B cell (primary cell): ENCODE data around the gene SLC27A1. TPM values are rescaled to one million over a fixed set of nuclear protein-coding genes. Genes with fewer than 3 reads are reported as not detected.

ENCODE experiments used
- ATAC-seq: fragments of 200-7000 bp; cut with Tn5 transposase; one replicate; pipeline ENCODE4 v1.10.0; 2021; ENCODE audit warnings: low read depth, mild to moderate bottlenecking, moderate number of reproducible peaks, moderate library complexity
- CTCF ChIA-PET: fragments of 350-600 bp; sonication (Branson Sonifier 250); formaldehyde crosslinking; loops from one replicate; lab custom pipeline; 2021; ENCODE audit warnings: antibody characterized with exemption, inconsistent platforms; lab: Charles Lee
- POLR2A ChIA-PET: fragments of 350-600 bp; sonication (Branson Sonifier 250); formaldehyde crosslinking; loops from one replicate; lab custom pipeline; 2021; ENCODE audit warnings: antibody characterized with exemption; lab: Charles Lee
- DNase-seq: peaks from one replicate; pipeline ENCODE4 v3.0.0; 2013
- H2AFZ ChIP-seq: 2 replicates; pipeline ENCODE4 v1.6.1; 2012; ENCODE audit warnings: mild to moderate bottlenecking, low read depth, low read length; ENCODE audit not compliant: insufficient read depth, poor library complexity, severe bottlenecking
- H3K27ac ChIP-seq, 2 donors: 1 replicate in 1 of 2; 2 replicates in 1 of 2; pipeline ENCODE4 v1.5.1; 2012 to 2013; ENCODE audit warnings: low read length in 2 of 2, mild to moderate bottlenecking in 2 of 2, moderate library complexity in 1 of 2
- H3K27me3 ChIP-seq, 4 experiments: fragments of 200-600 bp in 1 of 4; sonication (generic) in 1 of 4; replicated peaks in 1 of 4; 1 replicate in 2 of 4; 2 replicates in 2 of 4; pipeline versions ENCODE4 v1.6.1 to v1.7.0; 2013 to 2016; ENCODE audit warnings: low read length in 3 of 4, mild to moderate bottlenecking in 2 of 4, mixed read lengths in 1 of 4, moderate library complexity in 1 of 4; ENCODE audit not compliant: insufficient read depth in 4 of 4, control insufficient read depth in 3 of 4; ENCODE audit errors: control extremely low read depth in 1 of 4
- H3K36me3 ChIP-seq, 2 experiments: replicated peaks in 1 of 2; 1 replicate in 1 of 2; 2 replicates in 1 of 2; pipeline versions ENCODE4 v1.6.1 to v1.7.1; 2013; ENCODE audit warnings: low read length in 1 of 2; ENCODE audit not compliant: insufficient read depth in 2 of 2, control insufficient read depth in 1 of 2; ENCODE audit errors: control extremely low read depth in 1 of 2, extremely low read depth in 1 of 2
- H3K4me1 ChIP-seq, 2 donors: fragments of 200-600 bp in 1 of 2; sonication (generic) in 1 of 2; 1 replicate in 1 of 2; 2 replicates in 1 of 2; pipeline versions ENCODE4 v1.5.1 to v1.6.1; 2013 to 2017; ENCODE audit warnings: low read length in 2 of 2; ENCODE audit not compliant: control insufficient read depth in 2 of 2, insufficient read depth in 2 of 2
- H3K4me2 ChIP-seq: replicated peaks from 2 replicates; pipeline ENCODE3; 2012; ENCODE audit warnings: mild to moderate bottlenecking, low read depth, low read length; ENCODE audit not compliant: poor library complexity, severe bottlenecking
- H3K4me3 ChIP-seq, 5 experiments: fragments of 200-600 bp in 1 of 5; sonication (generic) in 1 of 5; 1 replicate in 3 of 5; 2 replicates in 2 of 5; pipeline versions ENCODE4 v1.5.1 to v1.7.0; 2011 to 2016; ENCODE audit warnings: low read length in 4 of 5, mild to moderate bottlenecking in 4 of 5, low read depth in 2 of 5, control low read depth in 1 of 5, moderate library complexity in 1 of 5; ENCODE audit not compliant: insufficient read depth in 1 of 5; ENCODE audit errors: control extremely low read depth in 1 of 5, extremely low read depth in 1 of 5
- H3K79me2 ChIP-seq: fragments of 200-600 bp; sonication (generic); one replicate; pipeline ENCODE4 v1.6.0; 2016; ENCODE audit warnings: low read length; ENCODE audit not compliant: control insufficient read depth, insufficient read depth
- H3K9ac ChIP-seq: fragments of 200-600 bp; sonication (generic); 2 replicates; pipeline ENCODE4 v1.6.1; 2017; ENCODE audit warnings: mild to moderate bottlenecking, low read length, moderate library complexity
- H3K9me3 ChIP-seq, 3 donors: one replicate each; pipeline versions ENCODE4 v1.6.1 to v1.7.1; 2013; ENCODE audit warnings: low read length in 2 of 3; ENCODE audit not compliant: control insufficient read depth in 2 of 3, insufficient read depth in 1 of 3; ENCODE audit errors: control extremely low read depth in 1 of 3
- H4K20me1 ChIP-seq: 2 replicates; pipeline ENCODE4 v1.6.0; 2012; ENCODE audit warnings: mild to moderate bottlenecking, low read length; ENCODE audit not compliant: insufficient read depth, control insufficient read depth, poor library complexity, severe bottlenecking
- H3K27ac Mint-ChIP-seq: one replicate; pipeline ENCODE4 v1.8.0; 2021; ENCODE audit warnings: mixed read lengths
- H3K27me3 Mint-ChIP-seq: one replicate; pipeline ENCODE4 v1.8.0; 2021; ENCODE audit warnings: mixed read lengths
- H3K4me1 Mint-ChIP-seq: one replicate; pipeline ENCODE4 v1.8.0; 2021; ENCODE audit warnings: mixed read lengths
- H3K4me3 Mint-ChIP-seq: one replicate; pipeline ENCODE4 v1.8.0; 2021; ENCODE audit warnings: mixed read lengths
- H3K9me3 Mint-ChIP-seq: one replicate; pipeline ENCODE4 v1.8.0; 2022; ENCODE audit warnings: mixed read lengths; ENCODE audit not compliant: insufficient read depth
- EZH2 ChIP-seq: IDR thresholded peaks from 2 replicates; pipeline ENCODE4 v1.6.1; 2012; ENCODE audit warnings: borderline replicate concordance, low read depth, mild to moderate bottlenecking, moderate library complexity, low read length; ENCODE audit not compliant: insufficient read depth, poor library complexity, severe bottlenecking
- WGBS: methylation state at CpG from one replicate; pipeline ENCODE4 v1.1.5; 2013; ENCODE audit warnings: missing lambda C conversion rate; ENCODE audit not compliant: insufficient coverage; 5-methylcytosine and 5-hydroxymethylcytosine counted together
- intact Hi-C: fragments of 100-400 bp; cut with micrococcal nuclease; formaldehyde crosslinking; loops from one replicate; pipeline ENCODE4 v1.10.0; 2022
- polyA plus RNA-seq: library from polyadenylated mRNA; depleted of rRNA; stranded (reverse); fragments of >200 nt; gene quantifications from 2 replicates; pipeline ENCODE4 v1.2.3, GENCODE V29; 2012
- total RNA-seq, 2 donors: library from RNA; stranded (reverse); fragments of 120-200 nt in 1 of 2; gene quantifications; 1 replicate in 1 of 2; 2 replicates in 1 of 2; pipeline versions ENCODE4 v1.2.3 to v1.2.4, GENCODE V29; 2013 to 2022
- TF ChIP-seq, protein P1 (sequence below): fragments of 200-600 bp; IDR thresholded peaks from one replicate; pipeline ENCODE4 v1.8.0; 2022; ENCODE audit warnings: antibody characterized with exemption, mild to moderate bottlenecking

SLC27A1 gene
- total and polyA plus RNA-seq, 2 donors (not counting 1 experiment from before 2014, with no cell fraction given): 5.1 to 9.5 TPM

DNA sequence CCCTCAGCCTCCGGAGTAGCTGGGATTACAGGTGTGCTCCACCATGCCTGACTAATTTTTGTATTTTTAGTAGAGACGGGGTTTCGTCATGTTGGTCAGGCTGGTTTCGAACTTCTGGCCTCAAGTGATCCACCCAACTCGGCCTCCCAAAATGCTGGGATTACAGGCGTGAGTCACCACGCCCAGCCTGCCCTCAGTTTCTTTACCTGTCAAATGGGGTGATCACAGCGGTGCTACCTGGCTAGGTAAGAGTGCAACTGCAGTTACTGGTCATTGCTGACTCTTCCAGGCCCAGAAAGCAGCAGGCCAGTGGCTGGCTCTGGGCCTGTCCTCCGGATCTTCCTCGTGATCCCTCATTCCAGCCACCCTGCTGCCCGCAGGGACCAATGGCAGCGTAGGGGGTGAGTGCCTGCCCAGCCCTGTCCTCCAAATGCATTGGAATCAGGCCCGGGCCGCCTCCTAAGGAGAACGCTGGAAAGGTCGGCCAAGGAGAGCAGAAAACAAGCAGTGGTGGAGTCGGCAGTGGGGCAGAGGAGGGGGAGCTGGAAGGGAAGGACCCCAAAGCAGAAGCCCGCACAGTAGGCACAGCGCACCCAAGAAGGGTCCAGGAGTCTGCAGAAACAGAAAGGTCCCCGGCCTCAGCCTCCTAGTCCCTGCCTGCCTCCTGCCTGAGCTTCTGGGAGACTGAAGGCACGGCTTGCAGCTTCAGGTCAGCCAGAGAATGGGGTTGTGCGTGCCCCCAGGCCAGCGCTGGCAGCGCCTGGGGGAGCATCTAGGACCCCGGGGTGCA, 1.8 kb upstream of the SLC27A1 start:
- Histone ChIP-seq H3K4me3 (peak overlapping the region in 2 of 5 experiments; percentile 76 to 77), H3K4me1 (peaks cover 6 to 22% of the 10 kb centered on the region in 2 donors), H3K79me2 (no peaks in the 10 kb centered on the region), H3K27ac (no peak overlapping the region), H3K4me2 (peak overlapping the region; percentile 82), H2AFZ (peak overlapping the region; percentile 73), H3K9ac (no peak overlapping the region), H3K27me3 (no peaks in the 10 kb centered on the region), H4K20me1 (no peaks in the 10 kb centered on the region), H3K9me3 (no peaks in the 10 kb centered on the region), H3K36me3 (no peaks in the 10 kb centered on the region)
- intact Hi-C loops: loop anchor here (1.0 to 2.0 kb wide), 9 partner anchors 15 to 202 kb away; partner anchors contain the start of genes BABAM1, BST2, COLGALT1 and GTPBP3
- Mint-ChIP-seq H3K9me3 (no peaks in the 10 kb centered on the region), H3K4me1 (peaks cover 28% of the 10 kb centered on the region), H3K4me3 (peak overlapping the region; percentile 92), H3K27ac (peak overlapping the region; percentile 90), H3K27me3 (peaks cover 4% of the 10 kb centered on the region)
- TF ChIP-seq EZH2: no peak
- TF ChIP-seq, protein P1, sequence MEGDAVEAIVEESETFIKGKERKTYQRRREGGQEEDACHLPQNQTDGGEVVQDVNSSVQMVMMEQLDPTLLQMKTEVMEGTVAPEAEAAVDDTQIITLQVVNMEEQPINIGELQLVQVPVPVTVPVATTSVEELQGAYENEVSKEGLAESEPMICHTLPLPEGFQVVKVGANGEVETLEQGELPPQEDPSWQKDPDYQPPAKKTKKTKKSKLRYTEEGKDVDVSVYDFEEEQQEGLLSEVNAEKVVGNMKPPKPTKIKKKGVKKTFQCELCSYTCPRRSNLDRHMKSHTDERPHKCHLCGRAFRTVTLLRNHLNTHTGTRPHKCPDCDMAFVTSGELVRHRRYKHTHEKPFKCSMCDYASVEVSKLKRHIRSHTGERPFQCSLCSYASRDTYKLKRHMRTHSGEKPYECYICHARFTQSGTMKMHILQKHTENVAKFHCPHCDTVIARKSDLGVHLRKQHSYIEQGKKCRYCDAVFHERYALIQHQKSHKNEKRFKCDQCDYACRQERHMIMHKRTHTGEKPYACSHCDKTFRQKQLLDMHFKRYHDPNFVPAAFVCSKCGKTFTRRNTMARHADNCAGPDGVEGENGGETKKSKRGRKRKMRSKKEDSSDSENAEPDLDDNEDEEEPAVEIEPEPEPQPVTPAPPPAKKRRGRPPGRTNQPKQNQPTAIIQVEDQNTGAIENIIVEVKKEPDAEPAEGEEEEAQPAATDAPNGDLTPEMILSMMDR: no peak
- ATAC-seq (no peak), DNase-seq (peak; percentile 32)
- POLR2A ChIA-PET: interaction anchor here (0.6 kb wide), 1 partner anchor 51 kb away, joined by 5 read pairs; no protein-coding TSS in a partner anchor
- CTCF ChIA-PET: interaction anchor here (0.8 to 1.7 kb wide), 3 partner anchors 10 to 123 kb away, joined by 4 read pairs; no protein-coding TSS in a partner anchor
- 79% methylated on average over 25 of the region's 25 CpGs for WGBS

DNA sequence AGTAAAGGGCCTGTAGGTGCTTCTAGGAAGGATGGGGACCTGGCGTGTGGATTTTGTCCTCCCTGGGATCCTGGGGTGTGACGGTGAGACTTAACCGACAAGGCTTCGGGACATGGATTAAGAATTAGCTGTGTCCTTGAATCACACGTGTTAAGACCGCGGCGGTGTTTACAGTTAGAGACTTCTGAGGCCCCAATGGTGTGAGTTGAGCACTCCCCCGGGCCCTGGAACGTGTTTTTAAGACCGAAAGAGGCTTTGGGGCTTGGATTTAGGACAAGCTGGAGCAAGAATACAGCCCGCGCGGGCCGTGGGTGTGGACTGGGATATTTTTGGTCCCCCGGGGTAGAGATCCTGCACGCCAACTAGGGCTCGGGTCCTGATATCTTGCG, 1.2 kb upstream of the SLC27A1 start:
- ChIA-PET POLR2A (interaction anchor here (0.6 kb wide), 1 partner anchor 50 kb away, joined by 5 read pairs; no protein-coding TSS in a partner anchor), CTCF (interaction anchor here (0.8 kb wide), 1 partner anchor 73 kb away, joined by 4 read pairs; no protein-coding TSS in a partner anchor)
- peak overlapping the region; percentile 90 for H3K27ac Mint-ChIP-seq
- H3K4me1 Mint-ChIP-seq: peaks cover 28% of the 10 kb centered on the region
- H3K4me3 Mint-ChIP-seq: peak overlapping the region; percentile 92
- H2AFZ ChIP-seq: peak overlapping the region; percentile 73
- peak overlapping the region; percentile 1 to 62 for H3K27ac ChIP-seq
- 7% methylated on average over 19 of the region's 19 CpGs for WGBS
- no peaks in the 10 kb centered on the region for H3K79me2 ChIP-seq
- H3K4me3 ChIP-seq: peak overlapping the region in 4 of 5 experiments; percentile 74 to 81 (median 76)
- no peaks in the 10 kb centered on the region for H3K9me3 ChIP-seq
- peak overlapping the region; percentile 82 for H3K4me2 ChIP-seq
- intact Hi-C loops: loop anchor here (1.0 to 2.0 kb wide), 9 partner anchors 16 to 202 kb away; partner anchors contain the start of genes BABAM1, BST2, COLGALT1 and GTPBP3
- no peaks in the 10 kb centered on the region for H4K20me1 ChIP-seq
- H3K9me3 Mint-ChIP-seq: no peaks in the 10 kb centered on the region
- TF ChIP-seq, protein P1: no peak
- TF ChIP-seq EZH2: no peak
- ATAC-seq (no peak), DNase-seq (no peak)
- peaks cover 6 to 22% of the 10 kb centered on the region in 2 donors for H3K4me1 ChIP-seq
- H3K36me3 ChIP-seq: no peaks in the 10 kb centered on the region
- H3K27me3 Mint-ChIP-seq: peaks cover 4% of the 10 kb centered on the region
- no peaks in the 10 kb centered on the region for H3K27me3 ChIP-seq
- peak overlapping the region; percentile 68 for H3K9ac ChIP-seq
